Psoas muscle (tissue), 8 donors: ENCODE measurements around the gene MTRFR. TPM values are rescaled to one million over a fixed set of nuclear protein-coding genes. Genes with fewer than 3 reads are reported as not detected.
A peak's percentile ranks its signal among the peaks of the same experiment; 100 is the strongest.

Experiments used
- ATAC-seq, 4 donors: fragments of 200-7000 bp; cut with Tn5 transposase; one replicate each; pipeline ENCODE4 v1.9.1; 2020; ENCODE audit warnings: moderate library complexity in 3 of 4, mild to moderate bottlenecking in 2 of 4
- DNase-seq, 2 donors: peaks; one replicate each; pipeline ENCODE4 v3.0.0-alpha.2; 2020
- H3K27ac ChIP-seq: fragments of 200-600 bp; one replicate; pipeline ENCODE4 v1.8.0; 2022
- H3K27me3 ChIP-seq, 3 donors: fragments of 200-600 bp in 1 of 3; one replicate each; pipeline versions ENCODE4 v1.6.1 to v1.8.0; 2013 to 2022; ENCODE audit warnings: low read length in 2 of 3, mild to moderate bottlenecking in 2 of 3, moderate library complexity in 1 of 3; ENCODE audit not compliant: insufficient read depth in 3 of 3
- H3K36me3 ChIP-seq, 2 donors: fragments of 200-600 bp in 1 of 2; one replicate each; pipeline versions ENCODE4 v1.6.1 to v1.8.0; 2013 to 2022; ENCODE audit warnings: low read depth in 1 of 2, mild to moderate bottlenecking in 1 of 2, moderate library complexity in 1 of 2; ENCODE audit not compliant: insufficient read depth in 1 of 2
- H3K4me1 ChIP-seq: fragments of 200-600 bp; one replicate; pipeline ENCODE4 v1.8.0; 2022
- H3K4me3 ChIP-seq: fragments of 200-600 bp; one replicate; pipeline ENCODE4 v1.8.0; 2022; ENCODE audit warnings: mild to moderate bottlenecking
- H3K9me3 ChIP-seq: fragments of 200-600 bp; one replicate; pipeline ENCODE4 v1.8.0; 2022
- WGBS, 3 donors: extraction: QIAGEN DNeasy Blood & Tissue Kit; methylation state at CpG; one replicate each; pipeline versions ENCODE4 v1.1.6 to v1.1.7; 2013; 5-methylcytosine and 5-hydroxymethylcytosine counted together
- intact Hi-C, 2 donors: fragments of 100-400 bp; cut with DNase I; formaldehyde crosslinking; loops; one replicate each; pipeline versions ENCODE4 v1.11.0 to v1.14.2; 2022
- polyA plus RNA-seq, 3 donors: library from polyadenylated mRNA; stranded (reverse); fragments of 200-250 nt; gene quantifications; one replicate each; pipeline ENCODE4 v1.2.3, GENCODE V29; 2013
- total RNA-seq, 4 donors: library from RNA; stranded (reverse); fragmentation: NEBNext Ultra II Directional in 2 of 4; extraction: Animal tissue kit (Norgen Biotek cat#: 25700) in 2 of 4; gene quantifications; one replicate each; pipeline versions ENCODE4 v1.2.1 to v1.2.4, GENCODE V29; 2021 to 2023
- TF ChIP-seq, protein P1 (sequence below): fragments of 200-600 bp; IDR thresholded peaks from one replicate; pipeline ENCODE4 v1.8.0; 2022; ENCODE audit warnings: antibody characterized with exemption
- donor health status: healthy with polysubstance abuse.
- donor health status: DM: no; HTN: no; CAD: no; lungs with moderate emphysema.
- donor health status: Bipolar disorder and iron deficiency.
- donor health status: healthy.
- donor health status: DM: yes; HTN: yes; CAD: no.
- donor health status: DM: no; HTN: no; CAD: no.
- donor health status: DM: no; HTN: no; CAD: no.
- donor health status: DM: yes; HTN: yes; CAD: no.

MTRFR gene
- total and polyA plus RNA-seq, 7 donors: 6.4 to 10.9 (median 8.3) TPM

GRCh38 chr12:123238330-123238682 lies 5.1 kb downstream of the MTRFR start:
- H3K27me3 ChIP-seq: no peaks in the 10 kb centered on the region
- peaks cover 0 to 24% of the 10 kb centered on the region in 2 donors for H3K36me3 ChIP-seq
- no peaks in the 10 kb centered on the region for H3K9me3 ChIP-seq
- peaks cover 33% of the 10 kb centered on the region for H3K4me1 ChIP-seq
- H3K4me3 ChIP-seq: no peak overlapping the region
- ATAC-seq (no peak), DNase-seq (no peak)
- intact Hi-C loops: loop anchor here in 1 of 2 donors (5.0 kb wide), 1 partner anchor 376 kb away; no protein-coding TSS in a partner anchor
- TF ChIP-seq, protein P1, sequence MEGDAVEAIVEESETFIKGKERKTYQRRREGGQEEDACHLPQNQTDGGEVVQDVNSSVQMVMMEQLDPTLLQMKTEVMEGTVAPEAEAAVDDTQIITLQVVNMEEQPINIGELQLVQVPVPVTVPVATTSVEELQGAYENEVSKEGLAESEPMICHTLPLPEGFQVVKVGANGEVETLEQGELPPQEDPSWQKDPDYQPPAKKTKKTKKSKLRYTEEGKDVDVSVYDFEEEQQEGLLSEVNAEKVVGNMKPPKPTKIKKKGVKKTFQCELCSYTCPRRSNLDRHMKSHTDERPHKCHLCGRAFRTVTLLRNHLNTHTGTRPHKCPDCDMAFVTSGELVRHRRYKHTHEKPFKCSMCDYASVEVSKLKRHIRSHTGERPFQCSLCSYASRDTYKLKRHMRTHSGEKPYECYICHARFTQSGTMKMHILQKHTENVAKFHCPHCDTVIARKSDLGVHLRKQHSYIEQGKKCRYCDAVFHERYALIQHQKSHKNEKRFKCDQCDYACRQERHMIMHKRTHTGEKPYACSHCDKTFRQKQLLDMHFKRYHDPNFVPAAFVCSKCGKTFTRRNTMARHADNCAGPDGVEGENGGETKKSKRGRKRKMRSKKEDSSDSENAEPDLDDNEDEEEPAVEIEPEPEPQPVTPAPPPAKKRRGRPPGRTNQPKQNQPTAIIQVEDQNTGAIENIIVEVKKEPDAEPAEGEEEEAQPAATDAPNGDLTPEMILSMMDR: no peak
- WGBS, 3 donors: 65 to 74% (median 71%) methylated on average over 2 of the region's 2 CpGs
- no peak overlapping the region for H3K27ac ChIP-seq

- Histone ChIP-seq H3K4me3 (no peak overlapping the region), H3K4me1 (peaks cover 32% of the 10 kb centered on the region), H3K9me3 (no peaks in the 10 kb centered on the region), H3K27ac (no peak overlapping the region), H3K27me3 (no peaks in the 10 kb centered on the region), H3K36me3 (peaks cover 0 to 24% of the 10 kb centered on the region in 2 donors)
- WGBS, 3 donors: 83 to 94% (median 83%) methylated on average over 6 of the region's 6 CpGs
- intact Hi-C loops: loop anchor here in 1 of 2 donors (5.0 kb wide), 1 partner anchor 377 kb away; no protein-coding TSS in a partner anchor
- ATAC-seq (no peak), DNase-seq (no peak)
- TF ChIP-seq, protein P1: no peak
Observed at GRCh38 chr12:123238961-123239360, 5.7 kb downstream of the MTRFR start.

DNA sequence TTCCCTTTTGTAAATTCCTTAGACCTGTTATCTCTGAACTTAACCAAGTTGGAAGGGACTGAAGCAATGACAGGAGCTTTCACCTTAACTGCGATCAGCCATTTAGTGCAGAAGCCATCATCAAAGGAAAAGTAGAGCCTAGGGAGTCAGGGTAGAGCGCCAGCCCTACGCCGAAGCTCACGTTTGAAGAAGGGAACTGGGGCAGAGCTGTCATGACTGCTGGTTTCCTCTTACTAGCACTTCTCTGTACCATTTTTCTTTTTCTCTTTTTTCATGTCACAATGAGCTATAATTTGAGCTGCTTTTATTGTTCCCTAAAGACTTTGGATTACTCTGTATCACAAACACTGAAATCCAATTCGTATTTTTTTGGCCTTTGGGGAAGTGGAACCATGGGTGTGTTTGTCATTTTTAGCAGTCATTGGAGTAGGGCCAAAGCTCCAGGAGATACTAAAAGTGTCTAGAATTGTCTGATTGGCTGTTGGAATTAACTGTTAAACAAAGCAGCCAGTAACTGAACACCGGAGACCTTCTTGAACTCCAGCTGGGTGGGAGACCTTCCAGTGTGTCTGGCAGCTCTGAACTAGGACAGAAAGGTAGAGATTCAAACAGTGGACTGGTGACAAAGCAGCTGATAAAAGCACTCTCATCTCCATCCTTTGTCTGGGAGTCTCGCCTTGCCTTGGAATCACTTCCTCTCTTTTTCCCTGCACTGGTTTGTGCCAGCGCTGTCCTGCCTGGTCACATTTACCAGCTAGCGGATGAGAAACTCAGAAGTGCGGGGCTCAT lies 9.1 kb downstream of the MTRFR start:
- Histone ChIP-seq H3K4me3 (no peak overlapping the region), H3K36me3 (peaks cover 0 to 14% of the 10 kb centered on the region in 2 donors), H3K9me3 (no peaks in the 10 kb centered on the region), H3K27me3 (no peaks in the 10 kb centered on the region), H3K4me1 (peaks cover 16% of the 10 kb centered on the region), H3K27ac (peak overlapping the region; percentile 11)
- intact Hi-C loops: no loop called here
- DNase-seq (no peak), ATAC-seq (peak; percentile 56 to 69 (median 64))
- WGBS, 3 donors: 20 to 43% (median 25%) methylated on average over 11 of the region's 11 CpGs
- TF ChIP-seq, protein P1: no peak

- intact Hi-C loops: no loop called here
- peaks cover 0 to 19% of the 10 kb centered on the region in 2 donors for H3K36me3 ChIP-seq
- no peak overlapping the region for H3K27ac ChIP-seq
- H3K27me3 ChIP-seq: no peaks in the 10 kb centered on the region
- DNase-seq: no peak
- ATAC-seq: peak in 1 of 4 donors; percentile 26
- no peak overlapping the region for H3K4me3 ChIP-seq
- 68 to 92% (median 81%) methylated on average over 7 of the region's 7 CpGs for WGBS, 3 donors
- TF ChIP-seq, protein P1: no peak
- H3K4me1 ChIP-seq: peaks cover 16% of the 10 kb centered on the region
- no peaks in the 10 kb centered on the region for H3K9me3 ChIP-seq
Observed at GRCh38 chr12:123243671-123244262, 10.5 kb downstream of the MTRFR start.
